HG03097 (cell line): ENCODE data around the gene AP1AR.
"Not testable (repeated sequence)": the region's sequence is repeated elsewhere in the genome, so short reads cannot be mapped to it uniquely, and the experiment has no call there.

ENCODE experiments used
- ATAC-seq: cut with Tn5 transposase; IDR thresholded peaks from one replicate; pipeline ENCODE4 v1.9.1; 2021; ENCODE audit not compliant: unreplicated experiment, low FRiP score

The AP1AR gene

GRCh38 chr4:112305477-112305876 is 73.9 kb downstream of the AP1AR start:
- not testable (repeated sequence) for ATAC-seq

DNA sequence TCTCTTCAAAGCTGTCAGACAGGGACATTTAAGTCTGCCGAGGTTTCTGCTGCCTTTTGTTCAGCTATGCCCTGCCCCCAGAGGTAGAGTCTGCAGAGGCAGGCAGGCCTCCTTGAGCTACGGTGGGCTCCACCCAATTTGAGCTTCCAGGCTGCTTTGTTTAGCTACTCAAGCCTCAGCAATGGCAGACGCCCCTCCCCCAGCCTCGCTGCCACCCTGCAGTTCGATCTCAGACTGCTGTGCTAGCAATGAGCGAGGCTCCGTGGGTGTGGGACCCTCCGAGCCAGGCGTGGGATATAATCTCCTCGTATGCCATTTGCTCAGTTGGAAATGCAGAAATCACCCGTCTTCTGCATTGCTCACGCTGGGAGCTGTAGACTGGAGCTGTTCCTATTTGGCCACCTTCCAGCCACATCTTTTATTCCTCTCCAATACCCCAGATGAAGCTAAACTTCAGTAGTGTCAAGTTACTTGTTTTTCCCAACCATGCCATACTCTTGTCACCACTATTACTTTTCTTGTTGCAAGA is 77.7 kb downstream of the AP1AR start:
- ATAC-seq, result not testable (repeated sequence)

- no peak for ATAC-seq
These were observed 79.9 kb downstream of the AP1AR start for GRCh38 chr4:112311516-112311915.

GRCh38 chr4:112312610-112313239 is 81.1 kb downstream of the AP1AR start:
- ATAC-seq, result peak; percentile 96

DNA sequence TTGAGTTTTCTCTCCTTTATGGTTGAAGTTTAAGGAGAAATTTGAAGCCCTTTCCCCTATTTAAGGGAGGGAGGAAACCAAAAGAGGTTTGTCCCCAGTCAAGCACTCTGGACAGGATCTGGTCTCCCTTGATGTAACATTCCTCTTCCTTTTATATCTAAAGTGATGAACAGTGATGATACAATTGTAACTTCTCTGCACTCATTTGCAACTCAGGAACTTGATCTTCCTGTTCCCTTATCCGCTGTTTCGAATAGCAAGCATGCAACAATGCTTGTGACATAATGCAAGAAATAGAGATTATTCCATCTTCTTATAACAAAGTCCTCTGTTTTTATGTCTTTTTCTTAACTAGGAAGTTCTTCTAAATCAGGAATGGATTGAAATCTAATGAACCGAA is 83.9 kb downstream of the AP1AR start:
- ATAC-seq, result no peak

- ATAC-seq, result no peak
These were observed 84.8 kb downstream of the AP1AR start for GRCh38 chr4:112316360-112316759.

- peak; percentile 91 for ATAC-seq
These were observed 86.9 kb downstream of the AP1AR start for GRCh38 chr4:112318239-112319142.
